Esophagus squamous epithelium (tissue), 4 donors: ENCODE measurements around the gene DIABLO.

Experiments used
- POLR2A ChIP-seq, 4 donors: fragments of 450-650 bp; IDR thresholded peaks; one replicate each; pipeline ENCODE4 v1.6.1; 2017; ENCODE audit warnings: antibody characterized with exemption in 4 of 4, mild to moderate bottlenecking in 4 of 4, moderate library complexity in 3 of 4
- TF ChIP-seq, protein P1 (sequence below), 6 experiments: fragments of 450-650 bp in 4 of 6; fragments of 200-600 bp in 2 of 6; sonication (generic) in 2 of 6; IDR thresholded peaks; one replicate each; pipeline ENCODE4 v1.5.1; 2016 to 2019; ENCODE audit warnings: antibody characterized with exemption in 6 of 6, mild to moderate bottlenecking in 4 of 6, moderate library complexity in 4 of 6

DNA sequence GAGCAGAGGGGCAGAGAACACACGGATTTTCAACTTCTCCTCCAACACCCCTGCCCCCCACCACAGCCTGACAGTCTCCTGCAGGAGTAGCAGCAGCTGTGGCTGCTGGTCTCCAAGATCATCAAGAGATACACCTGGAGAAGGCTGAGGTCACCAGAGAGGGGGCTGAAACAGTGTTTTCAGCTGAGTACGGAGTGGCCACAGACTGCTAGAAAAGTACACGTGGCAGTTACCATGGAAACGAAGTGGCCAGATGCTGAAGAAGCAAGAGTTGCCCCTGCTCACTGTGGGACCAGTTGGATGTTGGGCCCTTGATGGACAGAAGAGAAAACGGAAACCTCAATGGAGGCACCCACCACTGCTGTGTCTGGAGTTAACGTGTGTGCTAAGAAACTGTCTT is 4.9 kb upstream of the DIABLO start:
- no peak for TF ChIP-seq POLR2A (IDR thresholded peaks at IDR 0.05)
- TF ChIP-seq, protein P1, sequence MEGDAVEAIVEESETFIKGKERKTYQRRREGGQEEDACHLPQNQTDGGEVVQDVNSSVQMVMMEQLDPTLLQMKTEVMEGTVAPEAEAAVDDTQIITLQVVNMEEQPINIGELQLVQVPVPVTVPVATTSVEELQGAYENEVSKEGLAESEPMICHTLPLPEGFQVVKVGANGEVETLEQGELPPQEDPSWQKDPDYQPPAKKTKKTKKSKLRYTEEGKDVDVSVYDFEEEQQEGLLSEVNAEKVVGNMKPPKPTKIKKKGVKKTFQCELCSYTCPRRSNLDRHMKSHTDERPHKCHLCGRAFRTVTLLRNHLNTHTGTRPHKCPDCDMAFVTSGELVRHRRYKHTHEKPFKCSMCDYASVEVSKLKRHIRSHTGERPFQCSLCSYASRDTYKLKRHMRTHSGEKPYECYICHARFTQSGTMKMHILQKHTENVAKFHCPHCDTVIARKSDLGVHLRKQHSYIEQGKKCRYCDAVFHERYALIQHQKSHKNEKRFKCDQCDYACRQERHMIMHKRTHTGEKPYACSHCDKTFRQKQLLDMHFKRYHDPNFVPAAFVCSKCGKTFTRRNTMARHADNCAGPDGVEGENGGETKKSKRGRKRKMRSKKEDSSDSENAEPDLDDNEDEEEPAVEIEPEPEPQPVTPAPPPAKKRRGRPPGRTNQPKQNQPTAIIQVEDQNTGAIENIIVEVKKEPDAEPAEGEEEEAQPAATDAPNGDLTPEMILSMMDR (IDR thresholded peaks at IDR 0.05) = no peak
